ENCODE data around the gene WRNIP1.

WRNIP1 gene

GRCh38 chr6:2816158-2816557 is 51.0 kb downstream of the WRNIP1 start:
- DNase-seq (ENCODE audit: low read depth): no peak
- TF ChIP-seq CTCF (conservative IDR thresholded peaks at IDR 0.05; ENCODE audit: low read depth, low read length): no peak
- no peak overlapping the region for H3K4me3 ChIP-seq (ENCODE audit: low read length)

GRCh38 chr6:2817903-2818443 is 52.8 kb downstream of the WRNIP1 start:
- DNase-seq (ENCODE audit: low read depth): no peak
- H3K4me3 ChIP-seq (ENCODE audit: low read length): no peak overlapping the region
- no peak for TF ChIP-seq CTCF (conservative IDR thresholded peaks at IDR 0.05; ENCODE audit: low read depth, low read length)

GRCh38 chr6:2818593-2818992 is 53.4 kb downstream of the WRNIP1 start:
- TF ChIP-seq CTCF (conservative IDR thresholded peaks at IDR 0.05; ENCODE audit: low read depth, low read length): no peak
- no peak for DNase-seq (ENCODE audit: low read depth)
- H3K4me3 ChIP-seq (ENCODE audit: low read length): no peak overlapping the region

- no peak for DNase-seq (ENCODE audit: low read depth)
- H3K4me3 ChIP-seq (ENCODE audit: low read length): no peak overlapping the region
- TF ChIP-seq CTCF (conservative IDR thresholded peaks at IDR 0.05; ENCODE audit: low read depth, low read length): no peak
These were observed 53.9 kb downstream of the WRNIP1 start for GRCh38 chr6:2819115-2819514.

- TF ChIP-seq CTCF (conservative IDR thresholded peaks at IDR 0.05; ENCODE audit: low read depth, low read length): no peak
- no peak for DNase-seq (ENCODE audit: low read depth)
- H3K4me3 ChIP-seq (ENCODE audit: low read length): no peak overlapping the region
These were observed 54.8 kb downstream of the WRNIP1 start for GRCh38 chr6:2819978-2820377.

- no peak for DNase-seq (ENCODE audit: low read depth)
- no peak for TF ChIP-seq CTCF (conservative IDR thresholded peaks at IDR 0.05; ENCODE audit: low read depth, low read length)
- no peak overlapping the region for H3K4me3 ChIP-seq (ENCODE audit: low read length)
These were observed 55.2 kb downstream of the WRNIP1 start for GRCh38 chr6:2820415-2820814.

- H3K4me3 ChIP-seq (ENCODE audit: low read length): no peak overlapping the region
- DNase-seq (ENCODE audit: low read depth): no peak
- no peak for TF ChIP-seq CTCF (conservative IDR thresholded peaks at IDR 0.05; ENCODE audit: low read depth, low read length)
These were observed 56.4 kb downstream of the WRNIP1 start for GRCh38 chr6:2821554-2821953.

Data from retinal pigment epithelial cell (primary cell).